ENCODE measurements around the gene PITPNC1. TPM values are rescaled to one million over a fixed set of nuclear protein-coding genes. Genes with fewer than 3 reads are reported as not detected.
"Not testable (repeated sequence)": the region's sequence is repeated elsewhere in the genome, so short reads cannot be mapped to it uniquely, and the experiment has no call there.

Gene PITPNC1
- total RNA-seq, 1 donor from 2014 or later: 8.1 TPM

- no peaks in the 10 kb centered on the region for H3K27me3 ChIP-seq
- H3K4me3 ChIP-seq: no peak overlapping the region
- H3K27ac ChIP-seq: no peak overlapping the region
- intact Hi-C loops (cut with DNase I): no loop called here
- no peak for DNase-seq (ENCODE audit: extremely low spot score in 2 of 2)
- no peaks in the 10 kb centered on the region for H3K9me3 ChIP-seq
- H3K36me3 ChIP-seq: no peaks in the 10 kb centered on the region
- TF ChIP-seq POLR2AphosphoS5 (IDR thresholded peaks at IDR 0.05; ENCODE audit: insufficient read depth in 1 of 2, low read depth in 1 of 2): no peak
- TF ChIP-seq CTCF (IDR thresholded peaks at IDR 0.05): no peak
- no peak for TF ChIP-seq POLR2A (IDR thresholded peaks at IDR 0.05)
- no peaks in the 10 kb centered on the region for H3K4me1 ChIP-seq
These were observed 248.0 kb downstream of the PITPNC1 start for GRCh38 chr17:67624886-67625656.

- Histone ChIP-seq H3K27ac (no peak overlapping the region), H3K9me3 (no peaks in the 10 kb centered on the region), H3K27me3 (no peaks in the 10 kb centered on the region), H3K4me3 (no peak overlapping the region), H3K4me1 (no peaks in the 10 kb centered on the region), H3K36me3 (no peaks in the 10 kb centered on the region)
- no peak for DNase-seq (ENCODE audit: extremely low spot score in 2 of 2)
- intact Hi-C loops (cut with DNase I): no loop called here
- no peak for TF ChIP-seq POLR2AphosphoS5 (IDR thresholded peaks at IDR 0.05; ENCODE audit: insufficient read depth in 1 of 2, low read depth in 1 of 2)
- TF ChIP-seq POLR2A (IDR thresholded peaks at IDR 0.05): no peak
- no peak for TF ChIP-seq CTCF (IDR thresholded peaks at IDR 0.05)
These were observed 248.9 kb downstream of the PITPNC1 start for GRCh38 chr17:67625971-67626370.

- Histone ChIP-seq H3K9me3 (no peaks in the 10 kb centered on the region), H3K4me3 (no peak overlapping the region), H3K36me3 (no peaks in the 10 kb centered on the region), H3K27ac (no peak overlapping the region), H3K4me1 (no peaks in the 10 kb centered on the region), H3K27me3 (no peaks in the 10 kb centered on the region)
- intact Hi-C loops (cut with DNase I): no loop called here
- TF ChIP-seq CTCF (IDR thresholded peaks at IDR 0.05) (no peak), POLR2AphosphoS5 (IDR thresholded peaks at IDR 0.05; ENCODE audit: insufficient read depth in 1 of 2, low read depth in 1 of 2) (no peak), POLR2A (IDR thresholded peaks at IDR 0.05) (no peak)
- DNase-seq (ENCODE audit: extremely low spot score in 2 of 2): no peak
These were observed 251.5 kb downstream of the PITPNC1 start for GRCh38 chr17:67628580-67629013.

- H3K27me3 ChIP-seq: no peaks in the 10 kb centered on the region
- intact Hi-C loops (cut with DNase I): no loop called here
- DNase-seq (ENCODE audit: extremely low spot score in 2 of 2): no peak
- no peaks in the 10 kb centered on the region for H3K4me1 ChIP-seq
- TF ChIP-seq CTCF (IDR thresholded peaks at IDR 0.05): peak in 1 of 3 experiments; percentile 38
- no peak for TF ChIP-seq POLR2AphosphoS5 (IDR thresholded peaks at IDR 0.05; ENCODE audit: insufficient read depth in 1 of 2, low read depth in 1 of 2)
- H3K36me3 ChIP-seq: no peaks in the 10 kb centered on the region
- no peaks in the 10 kb centered on the region for H3K9me3 ChIP-seq
- H3K27ac ChIP-seq: no peak overlapping the region
- H3K4me3 ChIP-seq: no peak overlapping the region
These were observed 252.9 kb downstream of the PITPNC1 start for GRCh38 chr17:67629971-67630320.

GRCh38 chr17:67630836-67631235 lies 253.8 kb downstream of the PITPNC1 start:
- H3K4me1 ChIP-seq; H3K27me3 ChIP-seq; H3K36me3 ChIP-seq; H3K9me3 ChIP-seq; intact Hi-C loops (cut with DNase I); H3K4me3 ChIP-seq; H3K27ac ChIP-seq; DNase-seq (ENCODE audit: extremely low spot score in 2 of 2): not testable (repeated sequence)
